ENCODE measurements around the gene UTF1.

GRCh38 chr10:133214468-133215410, 15.3 kb upstream of the UTF1 start:
- TF ChIP-seq CTCF (IDR thresholded peaks at IDR 0.05) (no peak), POLR2A (IDR thresholded peaks at IDR 0.05) (no peak)

Data from prostate gland (tissue), 2 donors.